MM.1S (cell line): Measurements from ENCODE around the gene DNAH6.

ENCODE experiments used
- CTCF ChIP-seq: fragments of 300-600 bp; sonication (generic); IDR thresholded peaks from 2 replicates; pipeline ENCODE4 v1.5.1; 2016; ENCODE audit warnings: antibody characterized with exemption, low read length, mixed read lengths
- EZH2 ChIP-seq: fragments of 300-600 bp; sonication (generic); optimal IDR thresholded peaks from 2 replicates; pipeline ENCODE3; 2017; ENCODE audit warnings: low read depth, mild to moderate bottlenecking, antibody characterized with exemption, low read length, mixed read lengths
- EZH2phosphoT487 ChIP-seq: fragments of 300-600 bp; sonication (generic); IDR thresholded peaks from 2 replicates; pipeline ENCODE4 v1.6.1; 2018; ENCODE audit warnings: antibody characterized with exemption, low read length

GRCh38 chr2:84785950-84786349 is 269.7 kb downstream of the DNAH6 start:
- no peak for TF ChIP-seq CTCF
- TF ChIP-seq EZH2phosphoT487 = no peak
- no peak for TF ChIP-seq EZH2
